ENCODE results near the gene CHST15. TPM values are rescaled to one million over a fixed set of nuclear protein-coding genes. Genes with fewer than 3 reads are reported as not detected.

Gene CHST15
- total RNA-seq, 4 donors from 2014 or later: 16.8 to 75.6 (median 26.3) TPM

- TF ChIP-seq CTCF (IDR thresholded peaks at IDR 0.05; ENCODE audit: low read depth): no peak
Measured at GRCh38 chr10:124083740-124084397, 9.5 kb downstream of the CHST15 start.

GRCh38 chr10:124083047-124083739 is 10.2 kb downstream of the CHST15 start:
- TF ChIP-seq CTCF (IDR thresholded peaks at IDR 0.05; ENCODE audit: low read depth): no peak

GRCh38 chr10:124082555-124082954 is 10.8 kb downstream of the CHST15 start:
- no peak for TF ChIP-seq CTCF (IDR thresholded peaks at IDR 0.05; ENCODE audit: low read depth)

GRCh38 chr10:124081547-124082140 is 11.8 kb downstream of the CHST15 start:
- TF ChIP-seq CTCF (IDR thresholded peaks at IDR 0.05; ENCODE audit: low read depth): no peak

GRCh38 chr10:124079864-124080263 is 13.5 kb downstream of the CHST15 start:
- TF ChIP-seq CTCF (IDR thresholded peaks at IDR 0.05; ENCODE audit: low read depth): no peak

- TF ChIP-seq CTCF (IDR thresholded peaks at IDR 0.05; ENCODE audit: low read depth): no peak
Measured at GRCh38 chr10:124078714-124079113, 14.7 kb downstream of the CHST15 start.

- no peak for TF ChIP-seq CTCF (IDR thresholded peaks at IDR 0.05; ENCODE audit: low read depth)
Measured at GRCh38 chr10:124078028-124078427, 15.4 kb downstream of the CHST15 start.

Data from subcutaneous adipose tissue (tissue), 4 donors.